ENCODE data around the gene CDC42SE1.

DNA sequence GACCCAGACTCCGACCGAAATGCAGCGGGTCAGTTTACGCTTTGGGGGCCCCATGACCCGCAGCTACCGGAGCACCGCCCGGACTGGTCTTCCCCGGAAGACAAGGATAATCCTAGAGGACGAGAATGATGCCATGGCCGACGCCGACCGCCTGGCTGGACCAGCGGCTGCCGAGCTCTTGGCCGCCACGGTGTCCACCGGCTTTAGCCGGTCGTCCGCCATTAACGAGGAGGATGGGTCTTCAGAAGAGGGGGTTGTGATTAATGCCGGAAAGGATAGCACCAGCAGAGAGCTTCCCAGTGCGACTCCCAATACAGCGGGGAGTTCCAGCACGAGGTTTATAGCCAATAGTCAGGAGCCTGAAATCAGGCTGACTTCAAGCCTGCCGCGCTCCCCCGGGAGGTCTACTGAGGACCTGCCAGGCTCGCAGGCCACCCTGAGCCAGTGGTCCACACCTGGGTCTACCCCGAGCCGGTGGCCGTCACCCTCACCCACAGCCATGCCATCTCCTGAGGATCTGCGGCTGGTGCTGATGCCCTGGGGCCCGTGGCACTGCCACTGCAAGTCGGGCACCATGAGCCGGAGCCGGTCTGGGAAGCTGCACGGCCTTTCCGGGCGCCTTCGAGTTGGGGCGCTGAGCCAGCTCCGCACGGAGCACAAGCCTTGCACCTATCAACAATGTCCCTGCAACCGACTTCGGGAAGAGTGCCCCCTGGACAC is 11.3 kb downstream of the CDC42SE1 start:
- TF ChIP-seq, protein P1, sequence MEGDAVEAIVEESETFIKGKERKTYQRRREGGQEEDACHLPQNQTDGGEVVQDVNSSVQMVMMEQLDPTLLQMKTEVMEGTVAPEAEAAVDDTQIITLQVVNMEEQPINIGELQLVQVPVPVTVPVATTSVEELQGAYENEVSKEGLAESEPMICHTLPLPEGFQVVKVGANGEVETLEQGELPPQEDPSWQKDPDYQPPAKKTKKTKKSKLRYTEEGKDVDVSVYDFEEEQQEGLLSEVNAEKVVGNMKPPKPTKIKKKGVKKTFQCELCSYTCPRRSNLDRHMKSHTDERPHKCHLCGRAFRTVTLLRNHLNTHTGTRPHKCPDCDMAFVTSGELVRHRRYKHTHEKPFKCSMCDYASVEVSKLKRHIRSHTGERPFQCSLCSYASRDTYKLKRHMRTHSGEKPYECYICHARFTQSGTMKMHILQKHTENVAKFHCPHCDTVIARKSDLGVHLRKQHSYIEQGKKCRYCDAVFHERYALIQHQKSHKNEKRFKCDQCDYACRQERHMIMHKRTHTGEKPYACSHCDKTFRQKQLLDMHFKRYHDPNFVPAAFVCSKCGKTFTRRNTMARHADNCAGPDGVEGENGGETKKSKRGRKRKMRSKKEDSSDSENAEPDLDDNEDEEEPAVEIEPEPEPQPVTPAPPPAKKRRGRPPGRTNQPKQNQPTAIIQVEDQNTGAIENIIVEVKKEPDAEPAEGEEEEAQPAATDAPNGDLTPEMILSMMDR (IDR thresholded peaks at IDR 0.05 in 4 of 5, conservative IDR thresholded peaks at IDR 0.05 in 1 of 5): peak in 3 of 5 experiments; percentile 56 to 66 (median 59)
- TF ChIP-seq POLR2A (IDR thresholded peaks at IDR 0.05): no peak
